SK-N-SH treated with all-trans-retinoic acid at 6 μM for 48 hours (cell line): ENCODE results near the gene ARHGAP22.

Source experiments
- ATAC-seq: fragments of 200-7000 bp; cut with Tn5 transposase; 3 replicates; pipeline ENCODE4 v1.9.1; 2020; ENCODE audit warnings: mild to moderate bottlenecking, moderate library complexity
- ARNTL ChIP-seq: fragments of 450-650 bp; formaldehyde crosslinking; IDR thresholded peaks from 2 replicates; pipeline ENCODE4 v1.5.0; 2020; ENCODE audit warnings: low read depth, mild to moderate bottlenecking, moderate library complexity, borderline replicate concordance
- BACH2 ChIP-seq: fragments of 250-450 bp; sonication (Bioruptor Pico); IDR thresholded peaks from 2 replicates; pipeline ENCODE4 v1.9.0; 2021; ENCODE audit warnings: mild to moderate bottlenecking, borderline replicate concordance
- CSDC2 ChIP-seq: fragments of 250-450 bp; sonication (Bioruptor Pico); IDR thresholded peaks from 2 replicates; pipeline ENCODE4 v1.5.0; 2020; ENCODE audit warnings: mild to moderate bottlenecking, moderate library complexity
- ESRRG ChIP-seq: fragments of 250-450 bp; sonication (Bioruptor Pico); IDR thresholded peaks from 2 replicates; pipeline ENCODE4 v1.6.1; 2021; ENCODE audit warnings: mild to moderate bottlenecking
- ISL1 ChIP-seq: fragments of 250-450 bp; sonication (Bioruptor Pico); IDR thresholded peaks from 2 replicates; pipeline ENCODE4 v2.1.2; 2022; ENCODE audit warnings: mild to moderate bottlenecking, moderate library complexity
- OSR1 ChIP-seq: fragments of 250-450 bp; sonication (Bioruptor Pico); IDR thresholded peaks from 2 replicates; pipeline ENCODE4 v1.8.0; 2022; ENCODE audit warnings: moderate library complexity, mild to moderate bottlenecking, inconsistent platforms
- PPARA ChIP-seq: fragments of 250-450 bp; sonication (Bioruptor Pico); IDR thresholded peaks from 2 replicates; pipeline ENCODE4 v1.5.0; 2020; ENCODE audit warnings: mild to moderate bottlenecking, borderline replicate concordance
- RARB ChIP-seq: fragments of 250-450 bp; sonication (Bioruptor Pico); IDR thresholded peaks from 2 replicates; pipeline ENCODE4 v1.8.0; 2021; ENCODE audit warnings: mild to moderate bottlenecking, moderate library complexity
- SNAI2 ChIP-seq: fragments of 250-450 bp; sonication (Bioruptor Pico); IDR thresholded peaks from 2 replicates; pipeline ENCODE4 v1.5.0; 2020; ENCODE audit warnings: mild to moderate bottlenecking, moderate library complexity
- TCF4 ChIP-seq: fragments of 250-450 bp; sonication (Bioruptor Pico); IDR thresholded peaks from 2 replicates; pipeline ENCODE4 v1.8.0; 2021; ENCODE audit warnings: mild to moderate bottlenecking, moderate library complexity, borderline replicate concordance
- TOX ChIP-seq: fragments of 250-450 bp; sonication (Bioruptor Pico); IDR thresholded peaks from 2 replicates; pipeline ENCODE4 v1.8.0; 2021; ENCODE audit warnings: mild to moderate bottlenecking, moderate library complexity, borderline replicate concordance
- ZFP3 ChIP-seq: fragments of 250-450 bp; sonication (Bioruptor Pico); IDR thresholded peaks from 2 replicates; pipeline ENCODE4 v1.5.0; 2020; ENCODE audit warnings: mild to moderate bottlenecking, moderate library complexity
- ZFP30 ChIP-seq: fragments of 450-650 bp; formaldehyde crosslinking; IDR thresholded peaks from 2 replicates; pipeline ENCODE4 v1.5.0; 2022; ENCODE audit warnings: mild to moderate bottlenecking, moderate library complexity
- ZNF565 ChIP-seq: fragments of 450-650 bp; formaldehyde crosslinking; conservative IDR thresholded peaks from 2 replicates; pipeline ENCODE4 v1.5.0; 2020; ENCODE audit warnings: low read depth, mild to moderate bottlenecking, moderate library complexity
- ZNF70 ChIP-seq: fragments of 450-650 bp; formaldehyde crosslinking; IDR thresholded peaks from 2 replicates; pipeline ENCODE4 v1.5.0; 2020; ENCODE audit warnings: mild to moderate bottlenecking, moderate library complexity
- ZNF8 ChIP-seq: fragments of 450-650 bp; formaldehyde crosslinking; IDR thresholded peaks from 2 replicates; pipeline ENCODE4 v1.5.0; 2020; ENCODE audit warnings: mild to moderate bottlenecking, moderate library complexity
- TF ChIP-seq, protein P1 (sequence below): fragments of 250-450 bp; sonication (Bioruptor Pico); IDR thresholded peaks from 2 replicates; pipeline ENCODE4 v1.5.0; 2020; ENCODE audit warnings: mild to moderate bottlenecking, moderate library complexity
- TF ChIP-seq, protein P2 (sequence below): fragments of 250-450 bp; sonication (Bioruptor Pico); IDR thresholded peaks from 2 replicates; pipeline ENCODE4 v1.8.0; 2021; ENCODE audit warnings: low read depth, mild to moderate bottlenecking, moderate library complexity, borderline replicate concordance
- TF ChIP-seq, protein P3 (sequence below): fragments of 250-450 bp; sonication (Bioruptor Pico); IDR thresholded peaks from 2 replicates; pipeline ENCODE4 v1.5.1; 2021; ENCODE audit warnings: mild to moderate bottlenecking, moderate library complexity
- TF ChIP-seq, protein P4 (sequence below): fragments of 250-450 bp; sonication (Bioruptor Pico); IDR thresholded peaks from 2 replicates; pipeline ENCODE4 v1.8.0; 2020; ENCODE audit warnings: mild to moderate bottlenecking, moderate library complexity, borderline replicate concordance
- TF ChIP-seq, protein P5 (sequence below): fragments of 250-450 bp; sonication (Bioruptor Pico); IDR thresholded peaks from 2 replicates; pipeline ENCODE4 v1.5.1; 2020; ENCODE audit warnings: low read depth, mild to moderate bottlenecking, moderate library complexity

Gene ARHGAP22

DNA sequence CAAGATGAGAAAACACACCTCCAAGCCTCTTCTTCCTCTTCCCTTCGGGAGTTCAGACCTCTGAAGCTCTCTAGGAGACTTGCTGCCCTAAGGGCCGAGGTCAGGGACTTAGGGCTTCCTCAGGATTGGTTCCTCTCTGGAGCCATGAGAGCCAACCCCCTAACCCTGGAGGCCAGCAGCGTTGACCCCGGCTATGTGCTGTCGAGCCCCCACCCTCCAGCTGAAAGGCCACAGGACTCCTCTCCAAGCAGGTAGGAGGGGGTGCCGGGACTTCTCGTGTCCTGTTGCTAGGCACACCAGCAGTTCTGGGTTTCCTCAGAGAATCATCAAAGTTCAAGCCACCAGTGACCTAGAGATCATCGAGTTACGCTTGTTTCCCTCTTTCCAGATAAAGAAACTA lies 87.4 kb downstream of the ARHGAP22 start:
- no peak for ATAC-seq
- TF ChIP-seq ESRRG (CRISPR knock-in tag): no peak
- no peak for TF ChIP-seq PPARA (CRISPR knock-in tag)
- TF ChIP-seq, protein P1, sequence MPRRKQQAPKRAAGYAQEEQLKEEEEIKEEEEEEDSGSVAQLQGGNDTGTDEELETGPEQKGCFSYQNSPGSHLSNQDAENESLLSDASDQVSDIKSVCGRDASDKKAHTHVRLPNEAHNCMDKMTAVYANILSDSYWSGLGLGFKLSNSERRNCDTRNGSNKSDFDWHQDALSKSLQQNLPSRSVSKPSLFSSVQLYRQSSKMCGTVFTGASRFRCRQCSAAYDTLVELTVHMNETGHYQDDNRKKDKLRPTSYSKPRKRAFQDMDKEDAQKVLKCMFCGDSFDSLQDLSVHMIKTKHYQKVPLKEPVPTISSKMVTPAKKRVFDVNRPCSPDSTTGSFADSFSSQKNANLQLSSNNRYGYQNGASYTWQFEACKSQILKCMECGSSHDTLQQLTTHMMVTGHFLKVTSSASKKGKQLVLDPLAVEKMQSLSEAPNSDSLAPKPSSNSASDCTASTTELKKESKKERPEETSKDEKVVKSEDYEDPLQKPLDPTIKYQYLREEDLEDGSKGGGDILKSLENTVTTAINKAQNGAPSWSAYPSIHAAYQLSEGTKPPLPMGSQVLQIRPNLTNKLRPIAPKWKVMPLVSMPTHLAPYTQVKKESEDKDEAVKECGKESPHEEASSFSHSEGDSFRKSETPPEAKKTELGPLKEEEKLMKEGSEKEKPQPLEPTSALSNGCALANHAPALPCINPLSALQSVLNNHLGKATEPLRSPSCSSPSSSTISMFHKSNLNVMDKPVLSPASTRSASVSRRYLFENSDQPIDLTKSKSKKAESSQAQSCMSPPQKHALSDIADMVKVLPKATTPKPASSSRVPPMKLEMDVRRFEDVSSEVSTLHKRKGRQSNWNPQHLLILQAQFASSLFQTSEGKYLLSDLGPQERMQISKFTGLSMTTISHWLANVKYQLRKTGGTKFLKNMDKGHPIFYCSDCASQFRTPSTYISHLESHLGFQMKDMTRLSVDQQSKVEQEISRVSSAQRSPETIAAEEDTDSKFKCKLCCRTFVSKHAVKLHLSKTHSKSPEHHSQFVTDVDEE (CRISPR knock-in tag): no peak
- TF ChIP-seq RARB: no peak
- TF ChIP-seq, protein P2, sequence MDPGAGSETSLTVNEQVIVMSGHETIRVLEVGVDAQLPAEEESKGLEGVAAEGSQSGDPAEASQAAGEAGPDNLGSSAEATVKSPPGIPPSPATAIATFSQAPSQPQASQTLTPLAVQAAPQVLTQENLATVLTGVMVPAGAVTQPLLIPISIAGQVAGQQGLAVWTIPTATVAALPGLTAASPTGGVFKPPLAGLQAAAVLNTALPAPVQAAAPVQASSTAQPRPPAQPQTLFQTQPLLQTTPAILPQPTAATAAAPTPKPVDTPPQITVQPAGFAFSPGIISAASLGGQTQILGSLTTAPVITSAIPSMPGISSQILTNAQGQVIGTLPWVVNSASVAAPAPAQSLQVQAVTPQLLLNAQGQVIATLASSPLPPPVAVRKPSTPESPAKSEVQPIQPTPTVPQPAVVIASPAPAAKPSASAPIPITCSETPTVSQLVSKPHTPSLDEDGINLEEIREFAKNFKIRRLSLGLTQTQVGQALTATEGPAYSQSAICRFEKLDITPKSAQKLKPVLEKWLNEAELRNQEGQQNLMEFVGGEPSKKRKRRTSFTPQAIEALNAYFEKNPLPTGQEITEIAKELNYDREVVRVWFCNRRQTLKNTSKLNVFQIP (CRISPR knock-in tag): no peak
- no peak for TF ChIP-seq ARNTL (CRISPR knock-in tag)
- TF ChIP-seq TCF4 (CRISPR knock-in tag): no peak
- TF ChIP-seq, protein P3, sequence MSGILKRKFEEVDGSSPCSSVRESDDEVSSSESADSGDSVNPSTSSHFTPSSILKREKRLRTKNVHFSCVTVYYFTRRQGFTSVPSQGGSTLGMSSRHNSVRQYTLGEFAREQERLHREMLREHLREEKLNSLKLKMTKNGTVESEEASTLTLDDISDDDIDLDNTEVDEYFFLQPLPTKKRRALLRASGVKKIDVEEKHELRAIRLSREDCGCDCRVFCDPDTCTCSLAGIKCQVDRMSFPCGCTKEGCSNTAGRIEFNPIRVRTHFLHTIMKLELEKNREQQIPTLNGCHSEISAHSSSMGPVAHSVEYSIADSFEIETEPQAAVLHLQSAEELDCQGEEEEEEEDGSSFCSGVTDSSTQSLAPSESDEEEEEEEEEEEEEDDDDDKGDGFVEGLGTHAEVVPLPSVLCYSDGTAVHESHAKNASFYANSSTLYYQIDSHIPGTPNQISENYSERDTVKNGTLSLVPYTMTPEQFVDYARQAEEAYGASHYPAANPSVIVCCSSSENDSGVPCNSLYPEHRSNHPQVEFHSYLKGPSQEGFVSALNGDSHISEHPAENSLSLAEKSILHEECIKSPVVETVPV (CRISPR knock-in tag): no peak
- TF ChIP-seq CSDC2: no peak
- no peak for TF ChIP-seq ZFP30
- no peak for TF ChIP-seq BACH2 (CRISPR knock-in tag)
- no peak for TF ChIP-seq TOX (CRISPR knock-in tag)
- no peak for TF ChIP-seq SNAI2
- TF ChIP-seq OSR1: no peak
- no peak for TF ChIP-seq ISL1 (CRISPR knock-in tag)
- TF ChIP-seq, protein P4, sequence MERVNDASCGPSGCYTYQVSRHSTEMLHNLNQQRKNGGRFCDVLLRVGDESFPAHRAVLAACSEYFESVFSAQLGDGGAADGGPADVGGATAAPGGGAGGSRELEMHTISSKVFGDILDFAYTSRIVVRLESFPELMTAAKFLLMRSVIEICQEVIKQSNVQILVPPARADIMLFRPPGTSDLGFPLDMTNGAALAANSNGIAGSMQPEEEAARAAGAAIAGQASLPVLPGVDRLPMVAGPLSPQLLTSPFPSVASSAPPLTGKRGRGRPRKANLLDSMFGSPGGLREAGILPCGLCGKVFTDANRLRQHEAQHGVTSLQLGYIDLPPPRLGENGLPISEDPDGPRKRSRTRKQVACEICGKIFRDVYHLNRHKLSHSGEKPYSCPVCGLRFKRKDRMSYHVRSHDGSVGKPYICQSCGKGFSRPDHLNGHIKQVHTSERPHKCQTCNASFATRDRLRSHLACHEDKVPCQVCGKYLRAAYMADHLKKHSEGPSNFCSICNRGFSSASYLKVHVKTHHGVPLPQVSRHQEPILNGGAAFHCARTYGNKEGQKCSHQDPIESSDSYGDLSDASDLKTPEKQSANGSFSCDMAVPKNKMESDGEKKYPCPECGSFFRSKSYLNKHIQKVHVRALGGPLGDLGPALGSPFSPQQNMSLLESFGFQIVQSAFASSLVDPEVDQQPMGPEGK (CRISPR knock-in tag): no peak
- TF ChIP-seq ZFP3 (CRISPR knock-in tag): no peak
- TF ChIP-seq ZNF70: no peak
- no peak for TF ChIP-seq ZNF565 (CRISPR knock-in tag)
- no peak for TF ChIP-seq ZNF8 (CRISPR knock-in tag)
- TF ChIP-seq, all 23 proteins: peak for 0

DNA sequence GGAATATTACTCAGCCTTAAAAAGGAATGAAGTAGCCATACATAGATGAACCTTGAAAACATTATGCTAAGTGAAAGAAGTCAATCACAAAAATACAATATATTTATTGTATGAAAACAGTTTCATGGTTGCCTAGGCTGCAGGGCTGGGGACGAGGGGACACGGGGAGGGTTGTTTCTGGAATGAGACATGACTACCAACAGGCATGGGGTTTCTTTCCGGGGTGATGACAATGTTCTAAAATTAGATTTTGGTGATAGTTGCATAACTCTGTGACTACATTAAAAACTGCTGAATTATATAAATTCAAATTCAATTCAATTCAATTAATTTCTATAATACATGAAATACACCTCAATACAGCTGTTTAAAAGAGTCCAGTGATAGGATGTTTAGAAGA lies 88.0 kb downstream of the ARHGAP22 start:
- ATAC-seq: no peak

More for the DNA sequence above, 88.0 kb downstream of the ARHGAP22 start:
- no peak for TF ChIP-seq ARNTL (CRISPR knock-in tag)
- TF ChIP-seq, protein P5, sequence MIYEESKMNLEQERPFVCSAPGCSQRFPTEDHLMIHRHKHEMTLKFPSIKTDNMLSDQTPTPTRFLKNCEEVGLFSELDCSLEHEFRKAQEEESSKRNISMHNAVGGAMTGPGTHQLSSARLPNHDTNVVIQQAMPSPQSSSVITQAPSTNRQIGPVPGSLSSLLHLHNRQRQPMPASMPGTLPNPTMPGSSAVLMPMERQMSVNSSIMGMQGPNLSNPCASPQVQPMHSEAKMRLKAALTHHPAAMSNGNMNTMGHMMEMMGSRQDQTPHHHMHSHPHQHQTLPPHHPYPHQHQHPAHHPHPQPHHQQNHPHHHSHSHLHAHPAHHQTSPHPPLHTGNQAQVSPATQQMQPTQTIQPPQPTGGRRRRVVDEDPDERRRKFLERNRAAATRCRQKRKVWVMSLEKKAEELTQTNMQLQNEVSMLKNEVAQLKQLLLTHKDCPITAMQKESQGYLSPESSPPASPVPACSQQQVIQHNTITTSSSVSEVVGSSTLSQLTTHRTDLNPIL (CRISPR knock-in tag): no peak
- no peak for TF ChIP-seq ZNF8 (CRISPR knock-in tag)
- TF ChIP-seq OSR1: no peak
- no peak for TF ChIP-seq ESRRG (CRISPR knock-in tag)
- no peak for TF ChIP-seq RARB
- no peak for TF ChIP-seq ZNF565 (CRISPR knock-in tag)
- TF ChIP-seq, protein P2 (CRISPR knock-in tag): no peak
